Measurements from ENCODE around the gene PCDH8. TPM values are rescaled to one million over a fixed set of nuclear protein-coding genes. Genes with fewer than 3 reads are reported as not detected.
A peak's percentile ranks its signal among the peaks of the same experiment; 100 is the strongest.

PCDH8 gene
- total and polyA plus RNA-seq, 2 of the 13 experiments (the other 11 are each of a cell fraction or from before 2014, with no cell fraction given), result not detected

DNA sequence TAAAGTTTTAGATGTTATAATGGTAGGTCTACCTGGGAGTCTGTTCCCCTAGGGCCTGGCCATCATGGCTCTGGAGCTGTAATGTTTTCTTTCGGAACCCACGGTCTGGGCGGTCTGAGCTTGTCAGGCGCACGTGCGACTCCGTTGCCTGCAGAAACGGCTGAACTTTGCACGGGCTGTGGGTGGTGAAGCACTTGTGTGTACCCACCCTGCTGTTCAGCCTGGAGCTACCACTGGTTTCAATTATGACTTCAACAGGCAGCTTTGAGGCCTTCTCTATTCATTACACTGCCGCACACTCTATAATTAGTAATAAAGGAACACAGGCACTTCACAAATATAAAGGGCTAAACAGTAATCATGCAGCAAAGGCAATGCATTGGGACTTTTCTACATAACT, 6.0 kb downstream of the PCDH8 start (continued):
- TF ChIP-seq, protein P1, sequence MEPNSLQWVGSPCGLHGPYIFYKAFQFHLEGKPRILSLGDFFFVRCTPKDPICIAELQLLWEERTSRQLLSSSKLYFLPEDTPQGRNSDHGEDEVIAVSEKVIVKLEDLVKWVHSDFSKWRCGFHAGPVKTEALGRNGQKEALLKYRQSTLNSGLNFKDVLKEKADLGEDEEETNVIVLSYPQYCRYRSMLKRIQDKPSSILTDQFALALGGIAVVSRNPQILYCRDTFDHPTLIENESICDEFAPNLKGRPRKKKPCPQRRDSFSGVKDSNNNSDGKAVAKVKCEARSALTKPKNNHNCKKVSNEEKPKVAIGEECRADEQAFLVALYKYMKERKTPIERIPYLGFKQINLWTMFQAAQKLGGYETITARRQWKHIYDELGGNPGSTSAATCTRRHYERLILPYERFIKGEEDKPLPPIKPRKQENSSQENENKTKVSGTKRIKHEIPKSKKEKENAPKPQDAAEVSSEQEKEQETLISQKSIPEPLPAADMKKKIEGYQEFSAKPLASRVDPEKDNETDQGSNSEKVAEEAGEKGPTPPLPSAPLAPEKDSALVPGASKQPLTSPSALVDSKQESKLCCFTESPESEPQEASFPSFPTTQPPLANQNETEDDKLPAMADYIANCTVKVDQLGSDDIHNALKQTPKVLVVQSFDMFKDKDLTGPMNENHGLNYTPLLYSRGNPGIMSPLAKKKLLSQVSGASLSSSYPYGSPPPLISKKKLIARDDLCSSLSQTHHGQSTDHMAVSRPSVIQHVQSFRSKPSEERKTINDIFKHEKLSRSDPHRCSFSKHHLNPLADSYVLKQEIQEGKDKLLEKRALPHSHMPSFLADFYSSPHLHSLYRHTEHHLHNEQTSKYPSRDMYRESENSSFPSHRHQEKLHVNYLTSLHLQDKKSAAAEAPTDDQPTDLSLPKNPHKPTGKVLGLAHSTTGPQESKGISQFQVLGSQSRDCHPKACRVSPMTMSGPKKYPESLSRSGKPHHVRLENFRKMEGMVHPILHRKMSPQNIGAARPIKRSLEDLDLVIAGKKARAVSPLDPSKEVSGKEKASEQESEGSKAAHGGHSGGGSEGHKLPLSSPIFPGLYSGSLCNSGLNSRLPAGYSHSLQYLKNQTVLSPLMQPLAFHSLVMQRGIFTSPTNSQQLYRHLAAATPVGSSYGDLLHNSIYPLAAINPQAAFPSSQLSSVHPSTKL (CRISPR knock-in tag; IDR thresholded peaks at IDR 0.05), result peak; percentile 48; the same call in 1 of the 2 replicates
- TF ChIP-seq JUND (CRISPR knock-in tag; IDR thresholded peaks at IDR 0.05) (no peak), CBX2 (IDR thresholded peaks at IDR 0.05; ENCODE audit: low read depth, low read length) (no peak), CBX2 (CRISPR knock-in tag; IDR thresholded peaks at IDR 0.05; ENCODE audit: low read depth) (no peak), MXI1 (IDR thresholded peaks at IDR 0.05; ENCODE audit: borderline replicate concordance, low read depth, low read length) (no peak), ZNF331 (CRISPR knock-in tag; IDR thresholded peaks at IDR 0.05) (peak; percentile 75; the same call in 1 of the 2 replicates), ZNF282 (IDR thresholded peaks at IDR 0.05; ENCODE audit: partially characterized antibody) (no peak), ZNF263 (CRISPR knock-in tag; IDR thresholded peaks at IDR 0.05) (no peak)
- TF ChIP-seq, protein P2, sequence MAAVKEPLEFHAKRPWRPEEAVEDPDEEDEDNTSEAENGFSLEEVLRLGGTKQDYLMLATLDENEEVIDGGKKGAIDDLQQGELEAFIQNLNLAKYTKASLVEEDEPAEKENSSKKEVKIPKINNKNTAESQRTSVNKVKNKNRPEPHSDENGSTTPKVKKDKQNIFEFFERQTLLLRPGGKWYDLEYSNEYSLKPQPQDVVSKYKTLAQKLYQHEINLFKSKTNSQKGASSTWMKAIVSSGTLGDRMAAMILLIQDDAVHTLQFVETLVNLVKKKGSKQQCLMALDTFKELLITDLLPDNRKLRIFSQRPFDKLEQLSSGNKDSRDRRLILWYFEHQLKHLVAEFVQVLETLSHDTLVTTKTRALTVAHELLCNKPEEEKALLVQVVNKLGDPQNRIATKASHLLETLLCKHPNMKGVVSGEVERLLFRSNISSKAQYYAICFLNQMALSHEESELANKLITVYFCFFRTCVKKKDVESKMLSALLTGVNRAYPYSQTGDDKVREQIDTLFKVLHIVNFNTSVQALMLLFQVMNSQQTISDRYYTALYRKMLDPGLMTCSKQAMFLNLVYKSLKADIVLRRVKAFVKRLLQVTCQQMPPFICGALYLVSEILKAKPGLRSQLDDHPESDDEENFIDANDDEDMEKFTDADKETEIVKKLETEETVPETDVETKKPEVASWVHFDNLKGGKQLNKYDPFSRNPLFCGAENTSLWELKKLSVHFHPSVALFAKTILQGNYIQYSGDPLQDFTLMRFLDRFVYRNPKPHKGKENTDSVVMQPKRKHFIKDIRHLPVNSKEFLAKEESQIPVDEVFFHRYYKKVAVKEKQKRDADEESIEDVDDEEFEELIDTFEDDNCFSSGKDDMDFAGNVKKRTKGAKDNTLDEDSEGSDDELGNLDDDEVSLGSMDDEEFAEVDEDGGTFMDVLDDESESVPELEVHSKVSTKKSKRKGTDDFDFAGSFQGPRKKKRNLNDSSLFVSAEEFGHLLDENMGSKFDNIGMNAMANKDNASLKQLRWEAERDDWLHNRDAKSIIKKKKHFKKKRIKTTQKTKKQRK (IDR thresholded peaks at IDR 0.05; ENCODE audit: low read length), result no peak
- TF ChIP-seq, protein P3, sequence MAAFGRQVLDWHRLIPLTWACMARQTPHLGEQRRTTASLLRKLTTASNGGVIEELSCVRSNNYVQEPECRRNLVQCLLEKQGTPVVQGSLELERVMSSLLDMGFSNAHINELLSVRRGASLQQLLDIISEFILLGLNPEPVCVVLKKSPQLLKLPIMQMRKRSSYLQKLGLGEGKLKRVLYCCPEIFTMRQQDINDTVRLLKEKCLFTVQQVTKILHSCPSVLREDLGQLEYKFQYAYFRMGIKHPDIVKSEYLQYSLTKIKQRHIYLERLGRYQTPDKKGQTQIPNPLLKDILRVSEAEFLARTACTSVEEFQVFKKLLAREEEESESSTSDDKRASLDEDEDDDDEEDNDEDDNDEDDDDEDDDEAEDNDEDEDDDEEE (CRISPR knock-in tag; IDR thresholded peaks at IDR 0.05), result no peak
- TF ChIP-seq, protein P4, sequence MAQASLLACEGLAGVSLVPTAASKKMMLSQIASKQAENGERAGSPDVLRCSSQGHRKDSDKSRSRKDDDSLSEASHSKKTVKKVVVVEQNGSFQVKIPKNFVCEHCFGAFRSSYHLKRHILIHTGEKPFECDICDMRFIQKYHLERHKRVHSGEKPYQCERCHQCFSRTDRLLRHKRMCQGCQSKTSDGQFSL (CRISPR knock-in tag; IDR thresholded peaks at IDR 0.05), result no peak
- TF ChIP-seq, protein P5, sequence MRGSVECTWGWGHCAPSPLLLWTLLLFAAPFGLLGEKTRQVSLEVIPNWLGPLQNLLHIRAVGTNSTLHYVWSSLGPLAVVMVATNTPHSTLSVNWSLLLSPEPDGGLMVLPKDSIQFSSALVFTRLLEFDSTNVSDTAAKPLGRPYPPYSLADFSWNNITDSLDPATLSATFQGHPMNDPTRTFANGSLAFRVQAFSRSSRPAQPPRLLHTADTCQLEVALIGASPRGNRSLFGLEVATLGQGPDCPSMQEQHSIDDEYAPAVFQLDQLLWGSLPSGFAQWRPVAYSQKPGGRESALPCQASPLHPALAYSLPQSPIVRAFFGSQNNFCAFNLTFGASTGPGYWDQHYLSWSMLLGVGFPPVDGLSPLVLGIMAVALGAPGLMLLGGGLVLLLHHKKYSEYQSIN (CRISPR knock-in tag; IDR thresholded peaks at IDR 0.05; ENCODE audit: borderline replicate concordance), result no peak
